ENCODE measurements around the gene TSPOAP1. TPM values are rescaled to one million over a fixed set of nuclear protein-coding genes. Genes with fewer than 3 reads are reported as not detected.

TSPOAP1 gene
- total RNA-seq, 4 donors from 2014 or later, result 0.59 to 43.7 (median 32.4) TPM

GRCh38 chr17:58358408-58359172 is 30.0 kb upstream of the TSPOAP1 start:
- no peak for TF ChIP-seq CTCF (IDR thresholded peaks at IDR 0.05)
- no peak for TF ChIP-seq POLR2A (IDR thresholded peaks at IDR 0.05)
- Histone ChIP-seq H3K27ac (no peak overlapping the region), H3K4me1 (no peaks in the 10 kb centered on the region), H3K27me3 (no peaks in the 10 kb centered on the region), H3K36me3 (no peaks in the 10 kb centered on the region), H3K4me3 (no peak overlapping the region), H3K9me3 (no peaks in the 10 kb centered on the region)
- DNase-seq, result no peak
- intact Hi-C loops (cut with DNase I; ENCODE audit: low total_unique reads), result no loop called here

GRCh38 chr17:58357312-58358297 is 29.0 kb upstream of the TSPOAP1 start:
- H3K9me3 ChIP-seq, result no peaks in the 10 kb centered on the region
- no peaks in the 10 kb centered on the region for H3K27me3 ChIP-seq
- no peak overlapping the region for H3K4me3 ChIP-seq
- intact Hi-C loops (cut with DNase I; ENCODE audit: low total_unique reads), result no loop called here
- DNase-seq, result no peak
- no peak overlapping the region for H3K27ac ChIP-seq
- H3K4me1 ChIP-seq, result no peaks in the 10 kb centered on the region
- H3K36me3 ChIP-seq, result no peaks in the 10 kb centered on the region
- no peak for TF ChIP-seq CTCF (IDR thresholded peaks at IDR 0.05)
- TF ChIP-seq POLR2A (IDR thresholded peaks at IDR 0.05), result no peak

GRCh38 chr17:58356231-58356630 is 27.6 kb upstream of the TSPOAP1 start:
- intact Hi-C loops (cut with DNase I; ENCODE audit: low total_unique reads), result no loop called here
- Histone ChIP-seq H3K9me3 (no peaks in the 10 kb centered on the region), H3K36me3 (no peaks in the 10 kb centered on the region), H3K4me3 (no peak overlapping the region), H3K27ac (no peak overlapping the region), H3K4me1 (no peaks in the 10 kb centered on the region), H3K27me3 (no peaks in the 10 kb centered on the region)
- no peak for TF ChIP-seq POLR2A (IDR thresholded peaks at IDR 0.05)
- no peak for TF ChIP-seq CTCF (IDR thresholded peaks at IDR 0.05)
- DNase-seq, result no peak

GRCh38 chr17:58354541-58355216 is 26.1 kb upstream of the TSPOAP1 start:
- Histone ChIP-seq H3K36me3 (no peaks in the 10 kb centered on the region), H3K9me3 (no peaks in the 10 kb centered on the region), H3K4me1 (no peaks in the 10 kb centered on the region), H3K4me3 (no peak overlapping the region), H3K27me3 (no peaks in the 10 kb centered on the region), H3K27ac (no peak overlapping the region)
- intact Hi-C loops (cut with DNase I; ENCODE audit: low total_unique reads), result no loop called here
- TF ChIP-seq CTCF (IDR thresholded peaks at IDR 0.05) (no peak), POLR2A (IDR thresholded peaks at IDR 0.05) (no peak)
- DNase-seq, result no peak

All from uterus (tissue), 4 donors.